Stimulated activated CD8-positive, alpha-beta memory T cell treated with anti-CD3 and anti-CD28 coated beads, Interleukin-7, amount 100 ng/mL, for 24 hours (primary cell): ENCODE results near the gene MET.
"Not testable (repeated sequence)": the region's sequence is repeated elsewhere in the genome, so short reads cannot be mapped to it uniquely, and the experiment has no call there.

Experiments used
- DNase-seq: peaks from one replicate; pipeline ENCODE4 v3.0.0-alpha.2; 2020; ENCODE audit warnings: low read depth

The MET gene

DNA sequence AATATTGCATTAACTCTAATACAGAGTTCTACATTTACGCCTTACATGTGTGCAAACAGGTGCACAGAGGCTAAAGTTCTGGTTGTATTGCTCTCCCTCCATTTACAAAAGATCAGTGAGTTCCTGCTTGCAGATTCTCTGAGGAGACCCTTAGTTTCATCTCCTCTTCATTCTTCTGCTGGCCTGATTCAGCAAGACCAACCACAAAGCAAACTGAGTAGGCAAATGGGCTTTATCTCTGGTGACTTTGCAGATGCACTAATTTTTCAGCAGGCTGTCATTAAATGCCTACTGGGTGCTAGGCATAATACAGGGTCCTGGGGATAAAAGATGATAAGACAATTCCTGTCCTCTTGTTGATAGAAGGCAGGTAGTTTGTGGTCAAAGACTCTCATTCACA, 56.4 kb downstream of the MET start:
- DNase-seq = no peak

DNA sequence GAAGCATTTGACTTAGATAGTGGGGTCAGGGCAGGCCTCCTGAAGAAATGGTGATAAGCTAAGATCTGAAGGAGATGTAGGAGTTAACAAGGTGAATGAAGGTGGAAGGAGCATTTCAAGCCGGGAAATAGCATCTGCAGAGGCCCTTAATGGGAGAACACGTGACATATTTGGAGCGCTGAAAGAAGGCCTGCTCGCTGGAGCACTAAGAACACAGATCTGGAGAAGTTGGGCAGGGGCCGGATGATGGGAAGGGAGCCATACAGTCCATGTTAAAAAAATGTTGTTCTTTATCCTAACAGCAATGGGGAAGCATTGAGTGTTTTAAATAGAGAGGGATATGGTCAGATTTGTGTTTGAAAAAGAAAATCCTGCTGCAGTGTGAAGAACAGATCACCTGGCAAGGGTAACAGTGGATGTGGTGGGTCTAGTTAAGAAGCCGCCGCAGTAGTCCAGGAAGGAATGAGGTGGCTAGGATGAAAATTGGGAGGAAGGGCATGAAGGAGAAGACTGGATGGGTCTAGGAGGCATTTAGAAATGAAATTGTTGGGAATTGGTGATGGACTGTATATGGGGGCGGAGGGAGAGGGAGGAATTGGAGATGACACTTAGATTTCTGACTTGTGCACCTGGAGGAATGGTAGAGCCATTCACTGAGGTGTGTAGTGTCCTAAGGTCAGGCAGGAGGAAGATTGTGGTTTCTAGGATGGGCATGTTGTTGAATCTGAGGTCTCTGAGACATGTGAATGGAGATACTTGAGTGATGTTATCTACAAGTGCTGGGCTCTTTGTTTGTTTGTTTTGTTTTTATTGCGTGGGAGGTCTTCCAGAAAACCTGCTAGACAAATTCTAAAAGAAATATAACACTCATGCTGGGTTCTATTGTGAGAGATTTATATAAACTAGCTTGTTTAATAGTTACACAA, 58.4 kb downstream of the MET start:
- no peak for DNase-seq

GRCh38 chr7:116731023-116731395, 59.0 kb downstream of the MET start:
- no peak for DNase-seq

GRCh38 chr7:116731445-116732335, 59.7 kb downstream of the MET start:
- DNase-seq = no peak

DNA sequence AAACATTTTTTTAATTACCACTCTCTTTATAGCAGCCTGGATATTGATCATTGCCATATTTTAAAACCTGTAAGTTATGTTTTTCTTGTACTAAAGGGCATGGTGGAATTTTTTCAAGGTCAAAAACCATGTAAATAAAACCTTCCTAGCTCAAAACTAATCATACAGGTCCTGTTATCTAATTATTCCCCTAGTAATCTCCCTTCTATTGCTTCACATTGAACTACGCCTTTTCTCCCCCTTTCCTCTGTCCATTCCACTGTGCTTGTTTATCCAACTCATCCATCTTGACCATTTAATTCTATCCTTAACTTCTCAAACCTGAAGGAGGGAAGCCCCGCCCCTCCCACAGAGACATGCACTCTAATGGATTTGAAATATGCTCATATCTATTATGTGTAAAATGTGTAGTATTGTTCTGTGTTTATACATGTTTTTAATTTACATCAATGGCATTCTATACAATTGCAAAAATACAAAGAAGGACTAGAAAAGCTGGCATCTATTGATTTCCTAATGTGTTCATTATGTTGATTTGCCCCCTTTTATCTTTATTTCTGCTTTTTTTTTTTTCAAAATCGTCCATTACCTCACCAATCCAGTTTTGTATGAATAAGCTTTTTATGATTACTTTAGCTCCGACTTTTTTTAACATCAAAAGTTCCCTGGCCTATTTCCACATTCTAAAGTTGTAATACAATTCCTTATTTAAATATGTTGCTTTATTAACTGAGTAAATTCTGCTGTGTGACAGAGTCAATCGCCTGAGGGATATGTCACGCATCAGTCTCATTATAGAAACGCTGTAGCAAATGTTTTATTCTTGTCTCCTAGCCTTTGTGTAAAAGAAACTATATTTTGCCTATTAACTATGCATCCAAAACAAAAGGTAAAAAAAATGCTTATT, 61.0 kb downstream of the MET start:
- no peak for DNase-seq

- no peak for DNase-seq
Observed at GRCh38 chr7:116733924-116734580, 62.1 kb downstream of the MET start.

DNA sequence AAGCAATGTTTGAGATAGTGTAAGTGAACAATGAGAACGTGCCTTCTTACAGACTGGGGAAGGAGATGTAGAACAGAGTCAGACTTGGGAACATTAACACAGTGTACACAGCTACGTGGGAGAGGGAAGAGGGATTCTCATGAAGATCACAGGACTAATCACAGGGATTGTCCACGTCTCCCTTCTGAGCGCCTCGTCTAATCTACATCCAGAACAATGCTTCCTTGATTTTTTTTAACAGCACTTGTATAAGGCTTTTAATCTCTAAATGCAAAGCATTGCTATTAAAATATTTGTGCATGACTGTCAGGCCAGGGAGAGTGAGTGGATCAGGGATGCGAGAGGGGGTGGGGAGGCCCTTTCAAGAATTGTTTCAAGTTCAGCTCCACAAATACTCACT, 62.7 kb downstream of the MET start:
- DNase-seq = no peak

DNA sequence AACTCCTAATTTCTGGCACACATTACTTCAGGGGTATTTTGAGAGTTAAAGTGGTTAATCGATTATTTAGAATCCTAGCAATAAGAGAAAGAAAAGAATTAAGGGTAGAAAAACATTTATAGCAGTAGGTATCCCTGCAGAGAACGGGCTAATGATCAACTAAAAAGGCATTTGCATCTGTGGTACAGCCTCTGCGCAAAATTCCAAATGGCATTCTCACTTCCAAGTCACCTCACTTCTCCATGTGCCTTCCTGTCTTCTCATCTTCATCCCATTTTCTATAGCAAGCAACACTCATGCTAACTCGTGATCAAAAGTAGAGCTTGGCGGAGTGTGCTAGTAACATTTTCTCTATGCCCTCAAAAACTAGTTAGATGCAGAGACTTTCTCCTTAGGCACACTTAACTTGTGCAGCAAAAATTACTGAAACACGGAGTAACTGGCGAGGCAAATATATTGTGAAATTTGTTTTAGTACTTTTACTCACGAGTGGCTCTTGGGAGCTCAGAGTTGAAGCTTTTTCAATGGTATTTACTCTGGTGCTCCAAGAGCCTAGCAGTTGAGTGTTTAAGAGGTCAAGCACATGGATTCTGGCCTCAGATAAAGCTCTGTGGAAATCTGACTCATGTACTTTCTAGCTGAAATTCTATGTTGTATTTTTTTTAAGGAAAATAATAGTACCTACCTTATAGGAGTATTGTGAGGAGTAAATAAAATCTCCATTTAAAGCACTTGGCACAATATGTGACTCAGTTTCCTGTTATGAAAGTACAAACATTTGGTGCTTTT, 65.1 kb downstream of the MET start:
- DNase-seq = no peak

DNA sequence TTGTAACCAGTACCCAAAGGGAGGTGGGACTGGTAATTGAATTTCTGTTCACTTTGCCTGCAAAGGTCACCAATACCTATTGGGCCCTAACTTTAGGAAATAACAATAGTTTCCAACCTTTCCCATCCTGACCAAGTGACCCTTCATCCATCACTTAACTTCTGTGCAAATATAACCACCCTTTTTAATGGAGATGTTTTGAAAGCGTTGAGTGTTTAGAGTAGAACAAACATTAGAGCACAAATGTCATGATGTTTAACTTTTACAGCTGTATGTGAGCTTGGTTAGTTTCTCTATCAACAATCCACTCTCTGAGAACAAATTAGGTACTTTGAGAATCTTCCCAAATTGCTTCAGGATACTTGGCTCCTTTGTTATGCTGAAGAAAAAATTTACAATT, 66.4 kb downstream of the MET start:
- no peak for DNase-seq

DNA sequence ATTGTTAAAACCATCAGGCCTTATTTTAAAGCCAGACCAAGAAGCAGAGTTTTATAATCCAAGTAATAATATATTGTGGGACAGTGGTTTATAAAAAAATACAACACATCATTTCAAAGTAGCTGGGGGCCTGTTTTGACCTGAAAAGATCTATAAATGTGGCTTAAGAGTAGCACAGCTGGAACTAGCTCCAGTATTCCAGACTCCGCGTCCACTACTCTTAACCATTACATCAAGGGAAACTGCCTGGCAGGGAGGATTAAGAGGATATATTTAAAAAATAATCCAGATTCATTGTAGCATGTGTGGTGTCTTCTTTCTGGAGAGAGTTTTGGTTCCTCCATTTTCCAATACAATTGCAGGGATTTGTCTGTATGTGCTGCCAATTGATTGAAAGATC, 67.3 kb downstream of the MET start:
- no peak for DNase-seq

- DNase-seq = no peak
Observed at GRCh38 chr7:116740231-116740630, 68.2 kb downstream of the MET start.

DNA sequence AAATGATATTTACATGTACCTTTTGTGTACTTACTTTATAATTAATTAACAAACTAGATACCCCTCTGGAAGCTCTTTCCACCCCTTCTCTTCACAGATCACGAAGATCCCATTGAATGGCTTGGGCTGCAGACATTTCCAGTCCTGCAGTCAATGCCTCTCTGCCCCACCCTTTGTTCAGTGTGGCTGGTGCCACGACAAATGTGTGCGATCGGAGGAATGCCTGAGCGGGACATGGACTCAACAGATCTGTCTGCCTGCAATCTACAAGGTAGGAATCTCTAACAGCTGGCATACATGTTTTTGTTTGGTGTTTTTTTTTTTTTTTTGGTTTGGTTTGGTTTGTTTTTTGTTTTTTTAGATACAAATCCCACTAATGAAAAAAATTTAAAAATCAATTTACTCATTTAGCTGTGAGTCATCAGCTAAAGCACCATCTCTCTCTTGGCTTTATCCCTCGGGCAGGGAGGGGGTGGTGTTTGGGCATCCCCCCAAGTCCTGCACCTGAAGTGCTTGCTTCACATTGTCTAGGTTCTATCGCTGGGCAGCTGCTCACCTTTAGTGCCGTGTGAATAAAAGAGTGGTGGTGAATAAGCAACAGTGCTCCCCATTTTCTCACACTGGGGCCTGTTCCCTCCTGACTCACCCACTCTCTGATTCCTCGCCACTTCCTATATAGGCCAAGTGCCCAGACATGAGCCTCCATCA, 68.9 kb downstream of the MET start:
- no peak for DNase-seq

DNA sequence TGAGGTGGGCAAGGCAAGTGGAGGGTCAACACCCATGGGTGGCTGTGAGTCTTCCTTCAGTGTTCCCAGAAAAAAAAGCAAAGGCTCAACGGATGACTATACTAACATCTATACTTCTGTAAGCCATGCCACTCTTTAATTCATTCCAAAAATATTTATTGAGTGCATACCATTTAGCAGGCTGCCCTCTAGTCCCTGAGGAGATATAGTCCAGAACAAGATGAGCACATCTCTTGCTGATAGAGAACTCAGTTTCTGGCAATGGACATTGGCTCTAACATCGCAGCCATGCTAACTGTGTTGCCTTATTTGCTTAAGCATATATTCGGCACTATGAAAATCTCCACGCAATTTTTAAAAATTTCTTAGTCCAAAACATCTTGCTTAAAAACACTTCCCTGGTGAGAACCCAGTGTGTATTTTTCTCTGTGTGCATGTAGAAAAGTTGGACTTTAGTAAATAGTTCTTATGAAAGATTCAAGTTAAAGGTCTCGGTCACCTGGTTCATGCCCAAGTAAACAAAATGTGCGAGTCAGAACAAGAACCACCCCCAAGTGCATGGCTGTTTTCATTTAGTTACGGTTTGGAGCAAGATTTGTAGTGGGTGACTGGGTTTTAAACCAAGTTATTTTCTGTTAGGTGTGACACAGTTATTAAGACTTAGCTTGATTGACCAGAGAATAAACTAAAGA, 69.8 kb downstream of the MET start:
- DNase-seq = no peak

DNA sequence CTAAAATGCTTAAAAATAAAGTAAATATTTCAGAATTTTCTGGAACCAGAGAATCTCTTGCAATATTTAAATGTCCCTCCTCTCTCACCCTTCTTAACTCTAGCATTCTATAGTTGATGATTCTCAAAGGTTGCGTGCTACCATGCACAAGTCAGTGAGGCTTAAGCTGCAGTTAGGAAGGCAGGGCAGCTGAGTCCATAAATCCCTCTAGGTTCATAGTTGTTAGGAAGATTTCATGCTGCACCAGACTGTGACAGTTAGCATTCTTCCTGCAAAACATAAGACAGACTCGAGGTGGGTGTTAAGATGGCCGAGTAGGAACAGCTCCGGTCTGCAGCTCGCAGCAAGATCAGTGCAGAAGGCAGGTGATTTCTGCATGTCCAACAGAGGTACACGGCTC, 70.6 kb downstream of the MET start:
- DNase-seq = no peak

DNA sequence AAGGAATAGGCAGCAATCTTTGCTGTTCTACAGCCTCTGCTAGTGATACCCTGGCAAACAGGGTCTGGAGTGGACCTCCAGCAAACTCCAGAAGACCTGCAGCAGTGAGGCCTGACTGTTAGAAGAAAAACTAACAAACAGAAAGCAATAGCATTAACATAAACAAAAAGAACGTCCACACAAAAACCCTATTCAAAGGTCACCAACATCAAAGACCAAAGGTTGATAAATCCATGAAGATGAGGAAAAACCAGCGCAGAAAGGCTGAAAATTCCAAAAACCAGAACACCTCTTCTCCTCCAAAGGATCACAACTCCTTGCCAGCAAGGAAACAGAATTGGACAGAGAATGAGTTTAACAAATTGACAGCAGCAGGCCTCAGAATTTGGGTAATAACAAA, 71.8 kb downstream of the MET start:
- DNase-seq = not testable (repeated sequence)

DNA sequence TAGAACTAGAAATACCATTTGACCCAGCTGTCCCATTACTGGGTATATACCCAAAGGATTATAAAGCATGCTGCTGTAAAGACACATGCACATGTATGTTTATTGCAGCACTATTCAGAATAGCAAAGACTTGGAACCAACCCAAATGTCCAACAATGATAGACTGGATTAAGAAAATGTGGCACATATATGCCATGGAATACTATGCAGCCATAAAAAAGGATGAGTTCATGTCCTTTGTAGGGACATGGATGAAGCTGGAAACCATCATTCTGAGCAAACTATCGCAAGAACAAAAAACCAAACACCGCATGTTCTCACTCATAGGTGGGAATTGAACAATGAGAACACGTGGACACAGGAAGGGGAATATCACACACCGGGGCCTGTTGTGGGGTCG, 74.4 kb downstream of the MET start:
- not testable (repeated sequence) for DNase-seq

- not testable (repeated sequence) for DNase-seq
Observed at GRCh38 chr7:116751070-116751469, 79.1 kb downstream of the MET start.

- DNase-seq = no peak
Observed at GRCh38 chr7:116752305-116753074, 80.5 kb downstream of the MET start.

- no peak for DNase-seq
Observed at GRCh38 chr7:116753130-116753529, 81.1 kb downstream of the MET start.
